T-cell (primary cell): ENCODE data around the gene MTMR4. TPM values are rescaled to one million over a fixed set of nuclear protein-coding genes. Genes with fewer than 3 reads are reported as not detected.
"Not testable (repeated sequence)": the region's sequence is repeated elsewhere in the genome, so short reads cannot be mapped to it uniquely, and the experiment has no call there.

Experiments
- ATAC-seq, 4 experiments: fragments of 200-7000 bp in 3 of 4; fragments of 150-1000 bp in 1 of 4; cut with Tn5 transposase; replicated peaks in 1 of 4; 1 replicate in 3 of 4; 2 replicates in 1 of 4; pipeline ENCODE4 v1.10.0; 2021; ENCODE audit warnings: moderate library complexity in 3 of 4, mild to moderate bottlenecking in 2 of 4, moderate number of reproducible peaks in 1 of 4
- CTCF ChIA-PET, 2 donors: fragments of 300-600 bp; sonication (Branson Sonifier 250); formaldehyde crosslinking; loops; one replicate each; lab custom pipeline; 2022; ENCODE audit warnings: antibody characterized with exemption in 2 of 2; lab: Charles Lee
- POLR2A ChIA-PET, 2 donors: fragments of 300-600 bp; sonication (Branson Sonifier 250); formaldehyde crosslinking; loops; one replicate each; lab custom pipeline; 2022; ENCODE audit warnings: antibody characterized with exemption in 2 of 2; lab: Charles Lee
- DNase-seq, 35 experiments: peaks; one replicate each; pipeline versions ENCODE4 v3.0.0 to v3.0.0-alpha.2; 2013 to 2023
- H3K27ac ChIP-seq: one replicate; pipeline ENCODE4 v1.5.1; 2013; ENCODE audit warnings: low read length
- H3K27me3 ChIP-seq, 2 experiments: replicated peaks in 1 of 2; 1 replicate in 1 of 2; 2 replicates in 1 of 2; pipeline versions ENCODE4 v1.6.1 to v1.7.0; 2013; ENCODE audit warnings: low read length in 1 of 2, mixed read lengths in 1 of 2; ENCODE audit not compliant: control insufficient read depth in 2 of 2, insufficient read depth in 2 of 2; ENCODE audit errors: extremely low read depth in 1 of 2
- H3K36me3 ChIP-seq, 2 donors: 1 replicate in 1 of 2; 2 replicates in 1 of 2; pipeline versions ENCODE4 v1.6.1 to v1.7.0; 2013; ENCODE audit warnings: low read length in 1 of 2; ENCODE audit not compliant: control insufficient read depth in 2 of 2, insufficient read depth in 1 of 2; ENCODE audit errors: extremely low read depth in 1 of 2
- H3K4me1 ChIP-seq, 2 experiments: 1 replicate in 1 of 2; 2 replicates in 1 of 2; pipeline versions ENCODE4 v1.6.1 to v1.7.0; 2013; ENCODE audit warnings: low read length in 2 of 2, mixed read lengths in 1 of 2; ENCODE audit not compliant: insufficient read depth in 2 of 2, control insufficient read depth in 1 of 2; ENCODE audit errors: extremely low read depth in 1 of 2
- H3K4me3 ChIP-seq, 2 donors: 1 replicate in 1 of 2; 2 replicates in 1 of 2; pipeline versions ENCODE4 v1.5.1 to v1.7.0; 2013; ENCODE audit warnings: mild to moderate bottlenecking in 2 of 2, low read length in 1 of 2, moderate library complexity in 1 of 2; ENCODE audit not compliant: control insufficient read depth in 1 of 2; ENCODE audit errors: extremely low read depth in 1 of 2
- H3K9me3 ChIP-seq: 2 replicates; pipeline ENCODE4 v1.7.0; 2013
- H3K27ac Mint-ChIP-seq, 2 donors: one replicate each; pipeline ENCODE4 v1.8.0; 2020 to 2021; ENCODE audit warnings: mild to moderate bottlenecking in 2 of 2, mixed read lengths in 2 of 2
- H3K27me3 Mint-ChIP-seq, 2 donors: one replicate each; pipeline ENCODE4 v1.8.0; 2021 to 2022; ENCODE audit warnings: mixed read lengths in 2 of 2
- H3K36me3 Mint-ChIP-seq: one replicate; pipeline ENCODE4 v1.8.0; 2021; ENCODE audit warnings: mixed read lengths
- H3K4me1 Mint-ChIP-seq, 3 donors: one replicate each; pipeline ENCODE4 v1.8.0; 2020 to 2022; ENCODE audit warnings: mixed read lengths in 3 of 3, mild to moderate bottlenecking in 1 of 3
- H3K4me3 Mint-ChIP-seq, 3 donors: one replicate each; pipeline ENCODE4 v1.8.0; 2020 to 2022; ENCODE audit warnings: mild to moderate bottlenecking in 3 of 3, mixed read lengths in 3 of 3, moderate library complexity in 3 of 3
- H3K9me3 Mint-ChIP-seq, 3 donors: one replicate each; pipeline ENCODE4 v1.8.0; 2020 to 2022; ENCODE audit warnings: mixed read lengths in 3 of 3
- WGBS: methylation state at CpG from one replicate; pipeline ENCODE4 v1.1.5; 2013; ENCODE audit warnings: missing lambda C conversion rate; ENCODE audit not compliant: insufficient coverage; 5-methylcytosine and 5-hydroxymethylcytosine counted together
- total RNA-seq, 35 experiments: library from RNA in 6 of 35; stranded (reverse) in 6 of 35; fragments of 120-200 nt in 1 of 35; gene quantifications; one replicate each; pipeline versions ENCODE4 v1.2.1 to v1.2.4 and lab custom pipeline; 2013 to 2026

The MTMR4 gene
- total RNA-seq, 5 donors from 2014 or later (not counting 1 experiment from before 2014, with no cell fraction given): 43.1 to 55.1 (median 53.1) TPM

GRCh38 chr17:58484600-58484999, 29.8 kb downstream of the MTMR4 start:
- no peak for ATAC-seq
- H3K36me3 ChIP-seq: peaks cover 0 to 6% of the 10 kb centered on the region in 2 donors
- H3K27ac ChIP-seq: no peak overlapping the region
- no peak overlapping the region for H3K4me3 Mint-ChIP-seq
- POLR2A ChIA-PET: no interaction called here
- H3K36me3 Mint-ChIP-seq: peaks cover 5% of the 10 kb centered on the region
- H3K27me3 ChIP-seq: no peaks in the 10 kb centered on the region
- H3K4me3 ChIP-seq: no peak overlapping the region
- DNase-seq: no peak
- H3K4me1 ChIP-seq: peaks cover 0 to 11% of the 10 kb centered on the region in 2 experiments
- H3K27me3 Mint-ChIP-seq: no peaks in the 10 kb centered on the region
- CTCF ChIA-PET: no interaction called here
- WGBS: no CpG with 5 or more reads among the region's 3 CpGs
- H3K9me3 Mint-ChIP-seq: no peaks in the 10 kb centered on the region
- H3K9me3 ChIP-seq: no peaks in the 10 kb centered on the region
- peaks cover 0 to 16% (median 14%) of the 10 kb centered on the region in 3 donors for H3K4me1 Mint-ChIP-seq
- no peak overlapping the region for H3K27ac Mint-ChIP-seq

- WGBS: 92% methylated on average over 2 of the region's 5 CpGs
- H3K27ac Mint-ChIP-seq, H3K4me1 Mint-ChIP-seq, H3K4me3 Mint-ChIP-seq, DNase-seq, H3K27ac ChIP-seq, H3K36me3 Mint-ChIP-seq, H3K9me3 Mint-ChIP-seq, H3K36me3 ChIP-seq, ATAC-seq, H3K9me3 ChIP-seq, CTCF ChIA-PET, H3K27me3 ChIP-seq, POLR2A ChIA-PET, H3K27me3 Mint-ChIP-seq, H3K4me1 ChIP-seq, H3K4me3 ChIP-seq: not testable (repeated sequence)
Measured at GRCh38 chr17:58481798-58482197, 32.6 kb downstream of the MTMR4 start.

GRCh38 chr17:58480090-58480489, 34.3 kb downstream of the MTMR4 start:
- Histone ChIP-seq H3K4me3 (no peak overlapping the region), H3K27me3 (no peaks in the 10 kb centered on the region), H3K27ac (no peak overlapping the region), H3K4me1 (no peaks in the 10 kb centered on the region), H3K36me3 (peaks cover 0 to 3% of the 10 kb centered on the region in 2 donors), H3K9me3 (no peaks in the 10 kb centered on the region)
- no peaks in the 10 kb centered on the region for H3K9me3 Mint-ChIP-seq
- ChIA-PET CTCF (no interaction called here), POLR2A (no interaction called here)
- DNase-seq (no peak), ATAC-seq (no peak)
- no peaks in the 10 kb centered on the region for H3K27me3 Mint-ChIP-seq
- H3K36me3 Mint-ChIP-seq: peaks cover 10% of the 10 kb centered on the region
- H3K4me1 Mint-ChIP-seq: peaks cover 0 to 4% (median 3%) of the 10 kb centered on the region in 3 donors
- H3K27ac Mint-ChIP-seq: no peak overlapping the region
- H3K4me3 Mint-ChIP-seq: no peak overlapping the region
- 100% methylated on average over 1 of the region's 6 CpGs for WGBS

GRCh38 chr17:58476812-58477211, 37.6 kb downstream of the MTMR4 start:
- no peak overlapping the region for H3K27ac ChIP-seq
- no peak overlapping the region for H3K4me3 ChIP-seq
- Mint-ChIP-seq H3K27me3 (no peaks in the 10 kb centered on the region), H3K36me3 (peaks cover 10% of the 10 kb centered on the region), H3K27ac (no peak overlapping the region), H3K9me3 (no peaks in the 10 kb centered on the region), H3K4me3 (no peak overlapping the region), H3K4me1 (no peaks in the 10 kb centered on the region)
- no peak for ATAC-seq
- ChIA-PET CTCF (no interaction called here), POLR2A (interaction anchor here in 1 of 2 donors (0.7 kb wide), 1 partner anchor 15 kb away, joined by 6 read pairs; no protein-coding TSS in a partner anchor)
- peaks cover 0 to 3% of the 10 kb centered on the region in 2 donors for H3K36me3 ChIP-seq
- 100% methylated on average over 5 of the region's 18 CpGs for WGBS
- no peak for DNase-seq
- H3K4me1 ChIP-seq: no peaks in the 10 kb centered on the region
- H3K9me3 ChIP-seq: no peaks in the 10 kb centered on the region
- H3K27me3 ChIP-seq: no peaks in the 10 kb centered on the region

GRCh38 chr17:58475985-58476384, 38.5 kb downstream of the MTMR4 start:
- Histone ChIP-seq H3K27me3 (no peaks in the 10 kb centered on the region), H3K36me3 (peaks cover 0 to 3% of the 10 kb centered on the region in 2 donors), H3K27ac (no peak overlapping the region), H3K9me3 (no peaks in the 10 kb centered on the region), H3K4me3 (no peak overlapping the region), H3K4me1 (no peaks in the 10 kb centered on the region)
- DNase-seq (no peak), ATAC-seq (no peak)
- ChIA-PET POLR2A (no interaction called here), CTCF (interaction anchor here in 1 of 2 donors (0.7 kb wide), 1 partner anchor 143 kb away, joined by 3 read pairs; no protein-coding TSS in a partner anchor)
- Mint-ChIP-seq H3K4me3 (no peak overlapping the region), H3K9me3 (no peaks in the 10 kb centered on the region), H3K27me3 (no peaks in the 10 kb centered on the region), H3K27ac (no peak overlapping the region), H3K36me3 (peaks cover 10% of the 10 kb centered on the region), H3K4me1 (no peaks in the 10 kb centered on the region)

GRCh38 chr17:58470356-58470755, 44.1 kb downstream of the MTMR4 start:
- Mint-ChIP-seq H3K27me3 (no peaks in the 10 kb centered on the region), H3K4me1 (no peaks in the 10 kb centered on the region), H3K9me3 (no peaks in the 10 kb centered on the region), H3K36me3 (no peaks in the 10 kb centered on the region), H3K27ac (no peak overlapping the region), H3K4me3 (no peak overlapping the region)
- no peak overlapping the region for H3K4me3 ChIP-seq
- H3K9me3 ChIP-seq: no peaks in the 10 kb centered on the region
- H3K27me3 ChIP-seq: no peaks in the 10 kb centered on the region
- no peaks in the 10 kb centered on the region for H3K36me3 ChIP-seq
- no peak for ATAC-seq
- WGBS: 97% methylated on average over 4 of the region's 6 CpGs
- no peak overlapping the region for H3K27ac ChIP-seq
- POLR2A ChIA-PET: no interaction called here
- CTCF ChIA-PET: interaction anchor here in 1 of 2 donors (0.7 kb wide), 1 partner anchor 563 kb away, joined by 4 read pairs; no protein-coding TSS in a partner anchor
- H3K4me1 ChIP-seq: no peaks in the 10 kb centered on the region
- DNase-seq: no peak
